Prostate gland (tissue), 2 donors: ENCODE measurements around the gene CAND2. TPM values are rescaled to one million over a fixed set of nuclear protein-coding genes. Genes with fewer than 3 reads are reported as not detected.

Source experiments
- DNase-seq: peaks from one replicate; pipeline ENCODE4 v3.0.0-alpha.2; 2019; ENCODE audit warnings: low spot score
- H3K27ac ChIP-seq, 2 donors: fragments of 200-600 bp; sonication (generic); 2 replicates each; pipeline ENCODE4 v1.5.1; 2017 to 2019
- H3K27me3 ChIP-seq: fragments of 200-600 bp; sonication (generic); replicated peaks from 2 replicates; pipeline ENCODE4 v1.5.1; 2019; ENCODE audit not compliant: insufficient read depth
- H3K36me3 ChIP-seq, 2 donors: fragments of 200-600 bp; sonication (generic); 1 replicate in 1 of 2; 2 replicates in 1 of 2; pipeline versions ENCODE4 v1.5.1 to v1.8.1; 2017 to 2019
- H3K4me1 ChIP-seq: fragments of 200-600 bp; sonication (generic); replicated peaks from 2 replicates; pipeline ENCODE4 v1.5.1; 2019
- H3K4me3 ChIP-seq, 2 donors: fragments of 200-600 bp; sonication (generic); 2 replicates each; pipeline ENCODE4 v1.5.1; 2017 to 2019
- H3K9me3 ChIP-seq: fragments of 200-600 bp; sonication (generic); 2 replicates; pipeline ENCODE4 v1.5.1; 2017
- CTCF ChIP-seq, 4 experiments: fragments of 200-600 bp in 2 of 4; fragments of 450-650 bp in 2 of 4; sonication (generic) in 2 of 4; IDR thresholded peaks; 1 replicate in 3 of 4; 2 replicates in 1 of 4; pipeline ENCODE4 v1.5.1; 2016 to 2019; ENCODE audit warnings: antibody characterized with exemption in 4 of 4, mild to moderate bottlenecking in 2 of 4, moderate library complexity in 2 of 4
- POLR2A ChIP-seq: fragments of 450-650 bp; IDR thresholded peaks from one replicate; pipeline ENCODE4 v1.6.1; 2016; ENCODE audit warnings: antibody characterized with exemption, mild to moderate bottlenecking
- POLR2AphosphoS5 ChIP-seq: sonication (generic); formaldehyde crosslinking; IDR thresholded peaks from one replicate; pipeline ENCODE4 v1.6.1; 2017; ENCODE audit warnings: antibody characterized with exemption
- WGBS: methylation state at CpG from one replicate; pipeline ENCODE4 v1.1.5; 2018; 5-methylcytosine and 5-hydroxymethylcytosine counted together
- intact Hi-C: fragments of 100-400 bp; cut with DNase I; formaldehyde crosslinking; loops from one replicate; pipeline ENCODE4 v1.14.2; 2022
- total RNA-seq, 2 donors: library from RNA; depleted of rRNA; stranded (reverse); fragments of >200 nt; gene quantifications; one replicate each; pipeline ENCODE4 v1.1.0, GENCODE V29; 2016

CAND2 gene
- total RNA-seq, 2 donors from 2014 or later, result 8.4 to 86.3 TPM

GRCh38 chr3:12756175-12756574 lies 40.3 kb upstream of the CAND2 start:
- Histone ChIP-seq H3K27ac (no peak overlapping the region), H3K36me3 (no peaks in the 10 kb centered on the region), H3K27me3 (no peaks in the 10 kb centered on the region), H3K9me3 (no peaks in the 10 kb centered on the region), H3K4me1 (no peaks in the 10 kb centered on the region), H3K4me3 (no peak overlapping the region)
- DNase-seq, result no peak
- TF ChIP-seq POLR2AphosphoS5, result no peak
- TF ChIP-seq CTCF (IDR thresholded peaks at IDR 0.05), result no peak
- WGBS, result 88% methylated on average over 4 of the region's 4 CpGs
- intact Hi-C loops, result no loop called here

GRCh38 chr3:12756635-12757034 lies 39.8 kb upstream of the CAND2 start:
- no peaks in the 10 kb centered on the region for H3K9me3 ChIP-seq
- no peaks in the 10 kb centered on the region for H3K4me1 ChIP-seq
- DNase-seq, result no peak
- no peaks in the 10 kb centered on the region for H3K36me3 ChIP-seq
- no peak overlapping the region for H3K4me3 ChIP-seq
- intact Hi-C loops, result no loop called here
- 91% methylated on average over 3 of the region's 3 CpGs for WGBS
- TF ChIP-seq POLR2A, result no peak
- no peak for TF ChIP-seq CTCF (IDR thresholded peaks at IDR 0.05)
- TF ChIP-seq POLR2AphosphoS5, result no peak
- no peak overlapping the region for H3K27ac ChIP-seq
- no peaks in the 10 kb centered on the region for H3K27me3 ChIP-seq

GRCh38 chr3:12758025-12758781 lies 38.3 kb upstream of the CAND2 start:
- Histone ChIP-seq H3K9me3 (no peaks in the 10 kb centered on the region), H3K4me3 (no peak overlapping the region), H3K27ac (peak overlapping the region; percentile 74 to 80), H3K36me3 (no peaks in the 10 kb centered on the region), H3K4me1 (no peaks in the 10 kb centered on the region), H3K27me3 (no peaks in the 10 kb centered on the region)
- DNase-seq, result peak; percentile 34
- intact Hi-C loops, result no loop called here
- peak; percentile 25 for TF ChIP-seq POLR2AphosphoS5
- no peak for TF ChIP-seq CTCF (IDR thresholded peaks at IDR 0.05)
- 15% methylated on average over 4 of the region's 5 CpGs for WGBS

- Histone ChIP-seq H3K4me1 (no peaks in the 10 kb centered on the region), H3K36me3 (no peaks in the 10 kb centered on the region), H3K27me3 (no peaks in the 10 kb centered on the region), H3K9me3 (no peaks in the 10 kb centered on the region), H3K4me3 (no peak within 1 kb of the TSS), H3K27ac (peak within 1 kb of the TSS; percentile 74 to 80)
- intact Hi-C loops, result no loop called here
- WGBS, result 55% methylated on average over 10 of the region's 10 CpGs
- DNase-seq, result peak; percentile 76
- TF ChIP-seq POLR2AphosphoS5 (peak; percentile 59), POLR2A (peak; percentile 72), CTCF (IDR thresholded peaks at IDR 0.05) (no peak)
These were observed 37.3 kb upstream of the CAND2 start, which contains the start of gene TMEM40 for GRCh38 chr3:12759097-12759679. Gene TMEM40 (minus strand): TSS chr3:12759259. CDS start chr3:12749832, 9,427 bp downstream.
